Gastrocnemius medialis (tissue), 4 donors: ENCODE results near the gene OTOA.

Source experiments
- CTCF ChIP-seq, 5 experiments: fragments of 450-650 bp in 3 of 5; fragments of 200-600 bp in 2 of 5; sonication (generic) in 2 of 5; IDR thresholded peaks in 4 of 5; conservative IDR thresholded peaks in 1 of 5; 1 replicate in 4 of 5; 2 replicates in 1 of 5; pipeline ENCODE4 v1.5.1; 2016 to 2019; ENCODE audit warnings: antibody characterized with exemption in 5 of 5, mild to moderate bottlenecking in 3 of 5, moderate library complexity in 3 of 5
- POLR2A ChIP-seq, 2 donors: fragments of 450-650 bp; IDR thresholded peaks; one replicate each; pipeline ENCODE4 v1.6.1; 2017; ENCODE audit warnings: antibody characterized with exemption in 2 of 2, mild to moderate bottlenecking in 2 of 2, moderate library complexity in 2 of 2

- TF ChIP-seq POLR2A (IDR thresholded peaks at IDR 0.05) = no peak
- TF ChIP-seq CTCF (IDR thresholded peaks at IDR 0.05 in 4 of 5, conservative IDR thresholded peaks at IDR 0.05 in 1 of 5) = peak; percentile 46 to 85 (median 71)
Measured at GRCh38 chr16:21708533-21709115, 44.9 kb downstream of the OTOA start.
